Activated T-helper 1 cell treated with anti-CD3 and anti-CD28 coated beads, Interleukin-12 subunit alpha, Interleukin-12 subunit beta, Interleukin-2, Interleukin-4 antibody, amounts not matched to agents 30 ng/mL and 10 ng/mL and 1 ng/mL, durations not matched to agents 14 hours and 24 hours and 36 hours (primary cell): ENCODE measurements around the gene RIC1. TPM values are rescaled to one million over a fixed set of nuclear protein-coding genes. Genes with fewer than 3 reads are reported as not detected.
"Not testable (repeated sequence)": the region's sequence is repeated elsewhere in the genome, so short reads cannot be mapped to it uniquely, and the experiment has no call there.

ENCODE experiments used
- DNase-seq: peaks from one replicate; pipeline ENCODE4 v3.0.0; 2021; ENCODE audit warnings: low spot score
- H3K27ac Mint-ChIP-seq: one replicate; pipeline ENCODE4 v1.8.0; 2021; ENCODE audit warnings: mild to moderate bottlenecking, mixed read lengths
- H3K27me3 Mint-ChIP-seq: one replicate; pipeline ENCODE4 v1.8.0; 2022; ENCODE audit warnings: mild to moderate bottlenecking, moderate library complexity, mixed read lengths; ENCODE audit not compliant: insufficient read depth
- H3K36me3 Mint-ChIP-seq: one replicate; pipeline ENCODE4 v1.8.0; 2021; ENCODE audit warnings: low read depth, mixed read lengths
- H3K4me1 Mint-ChIP-seq: one replicate; pipeline ENCODE4 v1.8.0; 2021; ENCODE audit warnings: low read depth, mixed read lengths
- H3K4me3 Mint-ChIP-seq: one replicate; pipeline ENCODE4 v1.8.0; 2021; ENCODE audit warnings: mild to moderate bottlenecking, moderate library complexity, mixed read lengths
- H3K9me3 Mint-ChIP-seq: one replicate; pipeline ENCODE4 v1.8.0; 2021; ENCODE audit warnings: mixed read lengths
- intact Hi-C: fragments of 100-400 bp; cut with micrococcal nuclease; formaldehyde crosslinking; loops from one replicate; pipeline ENCODE4 v1.15.1; 2024
- total RNA-seq: library from RNA; stranded (reverse); gene quantifications from 2 replicates; pipeline ENCODE4 v1.2.3, GENCODE V29; 2022

The RIC1 gene
- total RNA-seq, 1 donor from 2014 or later, result 20.9 TPM

DNA sequence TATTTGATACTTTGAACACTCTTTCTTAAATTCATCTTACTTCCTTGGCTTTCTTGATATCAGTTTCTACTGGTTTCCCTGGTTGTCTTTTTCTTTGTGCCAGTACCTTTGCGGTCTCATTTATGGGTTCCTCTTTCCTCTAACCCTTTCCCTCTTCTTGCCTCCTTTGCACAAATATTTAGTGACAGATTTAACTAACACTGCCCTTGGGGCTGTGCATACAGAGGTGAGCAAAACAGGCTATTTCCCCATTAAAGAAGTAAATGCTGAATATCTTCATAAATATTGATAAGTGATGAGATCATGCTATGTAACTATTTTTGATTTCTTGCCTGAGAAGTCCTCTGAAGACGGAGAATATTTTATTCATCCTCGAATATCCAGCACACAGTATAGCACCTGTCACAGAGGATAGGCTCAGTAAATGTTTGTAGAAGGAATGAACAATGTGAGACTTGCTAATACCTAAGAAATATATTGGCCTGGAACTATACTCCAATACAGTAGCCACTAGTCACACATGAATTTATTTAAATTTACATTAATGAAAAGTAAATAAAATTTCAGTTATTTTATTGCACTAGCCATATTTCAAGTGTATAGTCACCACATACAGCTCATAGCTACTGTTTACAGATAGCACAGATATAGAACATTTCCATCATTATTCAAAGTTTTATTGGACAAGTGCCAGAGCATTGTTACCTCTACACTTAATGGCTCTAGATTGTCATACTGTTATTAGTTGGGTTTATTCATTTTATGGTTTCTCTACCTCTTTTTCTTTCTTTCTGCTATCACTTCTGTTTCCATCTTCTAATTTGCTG lies 90.4 kb downstream of the RIC1 start:
- peaks cover 51% of the 10 kb centered on the region for H3K36me3 Mint-ChIP-seq

DNA sequence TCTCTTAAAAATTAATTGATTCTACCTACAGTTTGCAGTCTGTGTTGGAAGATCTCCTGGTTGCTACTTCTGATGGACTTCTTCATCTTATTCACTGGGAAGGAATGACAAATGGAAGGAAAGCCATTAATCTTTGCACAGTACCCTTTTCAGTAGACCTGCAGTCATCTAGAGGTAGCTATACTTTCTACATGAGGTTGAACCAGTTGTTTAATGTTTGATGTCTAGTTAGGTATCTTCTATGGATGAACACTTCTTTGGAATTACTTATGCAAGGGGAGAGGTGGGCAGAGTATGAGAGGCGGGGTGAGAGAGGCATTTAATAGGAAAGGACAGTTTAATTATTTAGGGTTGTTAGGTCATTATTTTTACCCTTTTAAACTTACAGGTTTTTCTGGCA lies 91.2 kb downstream of the RIC1 start:
- peaks cover 4% of the 10 kb centered on the region for H3K4me1 Mint-ChIP-seq
- H3K27ac Mint-ChIP-seq, result no peak overlapping the region
- intact Hi-C loops, result no loop called here
- no peak overlapping the region for H3K4me3 Mint-ChIP-seq
- no peaks in the 10 kb centered on the region for H3K27me3 Mint-ChIP-seq
- peaks cover 55% of the 10 kb centered on the region for H3K36me3 Mint-ChIP-seq
- no peak for DNase-seq
- peaks cover 5% of the 10 kb centered on the region for H3K9me3 Mint-ChIP-seq

More for the DNA sequence above, 90.4 kb downstream of the RIC1 start:
- Mint-ChIP-seq H3K27me3 (no peaks in the 10 kb centered on the region), H3K27ac (no peak overlapping the region), H3K4me1 (peaks cover 4% of the 10 kb centered on the region), H3K9me3 (peaks cover 5% of the 10 kb centered on the region), H3K4me3 (no peak overlapping the region)
- intact Hi-C loops, result no loop called here
- no peak for DNase-seq

DNA sequence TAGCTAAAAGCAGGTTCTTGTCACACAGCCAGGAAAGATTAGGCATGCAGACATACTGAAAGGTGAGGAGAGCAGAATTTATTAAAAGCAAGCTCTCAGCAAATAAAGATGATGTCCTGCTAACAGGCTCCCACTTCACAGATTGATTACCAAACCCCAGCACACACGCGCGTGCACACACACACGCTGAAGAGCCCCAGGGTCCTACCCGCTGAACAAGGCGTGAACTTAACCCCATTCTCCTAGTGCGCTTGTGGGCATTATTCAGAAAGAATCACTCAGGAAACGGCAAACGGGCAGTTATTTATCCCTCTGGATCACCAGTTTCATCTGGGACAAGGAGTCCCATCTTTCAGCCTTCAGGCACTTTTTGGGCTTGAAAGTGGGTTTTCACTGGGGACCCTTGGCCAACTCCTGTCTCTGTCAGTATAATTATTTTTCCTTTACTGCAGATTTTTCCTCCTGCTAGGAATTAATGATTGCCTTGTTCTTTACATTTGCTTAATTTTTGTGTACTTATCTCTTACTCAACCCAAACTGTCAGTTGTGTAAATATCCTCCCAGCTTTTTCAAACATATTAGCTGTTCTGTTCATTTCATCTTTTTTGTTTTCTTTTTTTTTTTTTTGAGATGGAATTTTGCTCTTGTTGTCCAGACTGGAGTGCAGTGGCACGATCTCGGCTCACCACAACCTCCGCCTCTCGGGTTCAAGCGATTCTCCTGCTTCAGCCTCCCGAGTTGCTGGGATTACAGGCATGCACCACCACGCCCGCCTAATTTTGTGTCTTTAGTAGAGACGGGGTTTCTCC lies 92.6 kb downstream of the RIC1 start:
- Mint-ChIP-seq H3K4me1 (peaks cover 4% of the 10 kb centered on the region), H3K27ac (no peak overlapping the region), H3K36me3 (peaks cover 56% of the 10 kb centered on the region), H3K4me3 (no peak overlapping the region), H3K27me3 (no peaks in the 10 kb centered on the region), H3K9me3 (peaks cover 5% of the 10 kb centered on the region)
- intact Hi-C loops, result no loop called here
- no peak for DNase-seq

DNA sequence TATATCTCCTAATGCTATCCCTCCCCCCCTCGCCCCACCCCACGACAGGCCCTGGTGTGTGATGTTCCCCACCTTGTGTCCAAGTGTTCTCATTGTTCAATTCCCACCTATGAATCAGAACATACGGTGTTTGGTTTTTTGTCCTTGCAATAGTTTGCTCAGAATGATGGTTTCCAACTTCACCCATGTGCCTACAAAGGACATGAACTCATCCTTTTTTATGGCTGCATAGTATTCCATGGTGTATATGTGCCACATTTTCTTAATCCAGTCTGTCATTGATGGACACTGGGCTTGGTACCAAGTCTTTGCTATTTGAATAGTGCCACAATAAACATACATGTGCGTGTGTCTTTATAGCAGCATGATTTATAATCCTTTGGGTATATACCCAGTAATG lies 93.8 kb downstream of the RIC1 start:
- H3K4me1 Mint-ChIP-seq, H3K27me3 Mint-ChIP-seq, H3K9me3 Mint-ChIP-seq, H3K4me3 Mint-ChIP-seq, H3K27ac Mint-ChIP-seq, intact Hi-C loops, DNase-seq: not testable (repeated sequence)
- H3K36me3 Mint-ChIP-seq, result peaks cover 57% of the 10 kb centered on the region

DNA sequence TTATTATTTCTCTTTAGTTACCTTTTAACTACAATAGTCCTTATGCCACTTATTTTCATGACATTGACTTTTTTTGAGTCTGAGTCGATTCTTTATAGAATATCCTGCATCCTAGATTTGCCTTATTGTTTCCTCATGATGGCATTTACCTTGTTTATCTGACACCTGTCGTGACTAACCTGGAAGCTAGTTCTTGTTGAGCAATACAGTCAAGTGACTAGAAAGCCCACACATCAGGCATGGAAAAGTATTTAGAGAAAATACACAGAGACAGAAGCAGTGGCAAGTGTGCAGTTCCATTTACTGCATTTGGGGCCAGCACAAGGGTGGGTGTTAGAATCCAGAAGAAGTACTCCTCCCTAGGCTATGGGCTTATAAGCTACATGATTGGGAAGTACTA lies 106.2 kb downstream of the RIC1 start:
- no peaks in the 10 kb centered on the region for H3K4me1 Mint-ChIP-seq
- no peaks in the 10 kb centered on the region for H3K9me3 Mint-ChIP-seq
- H3K27ac Mint-ChIP-seq, result no peak overlapping the region
- H3K36me3 Mint-ChIP-seq, result peaks cover 24% of the 10 kb centered on the region
- no peaks in the 10 kb centered on the region for H3K27me3 Mint-ChIP-seq
- intact Hi-C loops, result no loop called here
- DNase-seq, result no peak
- no peak overlapping the region for H3K4me3 Mint-ChIP-seq

DNA sequence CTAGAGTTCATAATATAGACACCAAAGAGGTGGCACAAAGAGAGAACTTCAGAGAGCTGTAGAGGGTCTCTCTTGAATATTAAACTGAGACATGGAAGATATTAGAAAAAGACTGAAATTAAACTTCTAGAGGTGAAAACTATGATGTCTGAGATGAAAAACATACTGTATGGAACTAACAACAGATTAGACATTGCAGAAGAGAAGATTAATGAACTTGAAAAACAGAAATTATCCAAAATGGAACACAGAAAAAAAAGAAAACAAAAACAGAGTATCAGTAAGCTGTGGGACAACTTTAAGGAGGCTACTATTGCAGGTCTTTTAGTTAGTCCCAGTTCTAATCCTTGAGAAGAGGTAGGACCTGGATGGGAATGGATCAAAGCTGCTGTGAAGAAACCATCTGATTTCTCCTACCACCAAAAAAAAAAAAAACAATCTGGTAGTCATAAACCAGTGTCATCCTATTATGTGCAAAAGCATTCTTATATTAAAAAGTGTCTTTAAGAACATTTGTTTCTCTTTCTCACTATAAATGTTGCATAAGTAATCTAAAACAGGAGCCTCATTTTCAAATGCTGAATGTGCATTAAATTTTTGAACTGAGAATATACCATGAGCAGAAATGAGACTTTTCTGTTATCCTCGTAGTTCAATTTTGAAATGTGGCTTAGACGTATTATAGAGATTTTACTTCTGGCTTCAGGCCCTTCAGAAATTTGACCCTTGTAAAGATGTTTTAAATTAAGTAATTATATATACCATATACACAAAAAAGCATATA lies 107.8 kb downstream of the RIC1 start:
- H3K36me3 Mint-ChIP-seq, result peaks cover 24% of the 10 kb centered on the region
- intact Hi-C loops, result no loop called here

DNA sequence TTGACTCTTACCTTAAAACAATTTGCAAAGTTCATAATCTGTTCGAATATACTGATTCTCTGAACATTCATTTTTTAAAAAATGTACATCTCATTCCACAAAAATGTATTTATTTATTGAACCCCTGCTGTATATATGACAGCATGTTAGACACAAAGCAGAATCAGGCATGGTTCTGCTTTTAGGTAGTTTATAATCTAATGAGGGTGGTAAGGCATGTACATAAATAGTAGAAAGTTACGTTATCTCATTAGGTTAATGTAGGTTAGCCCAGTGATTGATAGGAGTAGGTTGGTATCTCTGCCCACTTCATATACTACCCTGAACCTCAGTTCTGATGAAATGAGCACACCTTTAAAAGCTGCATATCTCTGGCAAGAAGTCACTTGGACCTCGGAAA lies 114.2 kb downstream of the RIC1 start:
- Mint-ChIP-seq H3K27ac (no peak overlapping the region), H3K27me3 (no peaks in the 10 kb centered on the region), H3K4me1 (no peaks in the 10 kb centered on the region), H3K9me3 (no peaks in the 10 kb centered on the region), H3K4me3 (no peak overlapping the region), H3K36me3 (peaks cover 32% of the 10 kb centered on the region)
- DNase-seq, result no peak
- intact Hi-C loops, result no loop called here

More for the DNA sequence above, 107.8 kb downstream of the RIC1 start:
- no peak for DNase-seq
- H3K27ac Mint-ChIP-seq, result no peak overlapping the region
- H3K4me3 Mint-ChIP-seq, result no peak overlapping the region
- no peaks in the 10 kb centered on the region for H3K9me3 Mint-ChIP-seq
- no peaks in the 10 kb centered on the region for H3K27me3 Mint-ChIP-seq
- no peaks in the 10 kb centered on the region for H3K4me1 Mint-ChIP-seq

DNA sequence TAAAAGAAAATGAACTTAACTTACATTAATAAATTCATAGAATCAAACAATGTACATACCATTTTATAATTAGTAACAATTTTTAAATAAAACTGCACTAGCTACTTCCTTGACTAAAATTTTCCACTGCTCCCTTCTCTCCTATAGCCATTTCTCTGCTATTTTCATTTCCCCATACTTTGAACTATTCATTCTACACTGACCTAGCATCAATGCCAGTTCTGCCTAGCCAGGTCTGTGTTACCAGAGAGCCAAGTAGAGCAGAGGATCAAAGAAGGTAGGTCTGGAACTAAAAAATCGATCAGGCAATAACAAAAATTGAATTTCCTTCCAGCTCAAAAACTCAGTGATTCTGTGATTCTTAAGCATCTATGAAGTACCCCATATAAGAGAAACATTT lies 119.5 kb downstream of the RIC1 start:
- no peaks in the 10 kb centered on the region for H3K27me3 Mint-ChIP-seq
- H3K4me1 Mint-ChIP-seq, result peaks cover 9% of the 10 kb centered on the region
- DNase-seq, result no peak
- intact Hi-C loops, result no loop called here
- no peak overlapping the region for H3K4me3 Mint-ChIP-seq
- no peak overlapping the region for H3K27ac Mint-ChIP-seq
- H3K36me3 Mint-ChIP-seq, result peaks cover 32% of the 10 kb centered on the region
- H3K9me3 Mint-ChIP-seq, result no peaks in the 10 kb centered on the region

DNA sequence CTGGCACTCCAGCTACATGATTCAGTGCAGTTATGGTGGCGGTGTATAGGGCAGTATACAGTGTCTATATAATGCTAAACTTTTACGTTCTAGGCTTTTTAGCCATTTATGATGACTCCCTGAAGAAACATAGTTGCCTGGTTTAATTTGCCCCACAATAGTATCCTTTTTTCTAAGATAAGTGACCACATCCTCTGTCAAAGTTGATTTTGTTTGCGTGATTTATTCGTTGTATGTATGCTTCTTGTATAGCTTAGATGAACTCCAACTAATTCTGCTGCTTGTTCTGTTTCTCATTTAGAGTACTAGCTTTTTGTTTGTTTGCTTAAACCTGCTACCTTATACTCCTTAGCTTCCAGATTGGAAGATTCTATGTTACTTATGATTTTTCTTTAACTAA lies 120.4 kb downstream of the RIC1 start:
- Mint-ChIP-seq H3K27me3 (no peaks in the 10 kb centered on the region), H3K27ac (no peak overlapping the region), H3K9me3 (no peaks in the 10 kb centered on the region), H3K4me3 (no peak overlapping the region), H3K36me3 (peaks cover 27% of the 10 kb centered on the region), H3K4me1 (peaks cover 9% of the 10 kb centered on the region)
- intact Hi-C loops, result no loop called here
- no peak for DNase-seq

DNA sequence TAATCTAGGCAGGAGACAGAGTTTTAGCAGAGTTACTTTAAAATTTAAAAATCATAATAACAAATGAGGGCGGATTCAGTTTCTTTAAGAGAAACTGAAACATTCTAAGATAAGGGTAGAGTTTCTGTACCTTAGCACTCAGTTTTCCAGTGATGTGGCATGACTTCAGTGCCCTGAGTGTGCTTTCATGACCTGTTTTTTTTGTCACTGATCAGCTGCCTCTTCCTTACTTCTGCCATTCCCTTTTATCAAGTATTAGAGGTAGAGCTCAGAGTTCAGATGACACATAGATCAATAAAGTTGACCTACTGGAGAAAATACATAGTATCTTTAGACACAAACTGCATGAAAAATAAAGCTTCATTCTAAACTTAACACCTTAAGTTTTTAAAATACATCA lies 121.7 kb downstream of the RIC1 start:
- H3K27ac Mint-ChIP-seq, result no peak overlapping the region
- peaks cover 9% of the 10 kb centered on the region for H3K4me1 Mint-ChIP-seq
- DNase-seq, result no peak
- no peaks in the 10 kb centered on the region for H3K27me3 Mint-ChIP-seq
- H3K9me3 Mint-ChIP-seq, result no peaks in the 10 kb centered on the region
- H3K4me3 Mint-ChIP-seq, result no peak overlapping the region
- intact Hi-C loops, result no loop called here
- H3K36me3 Mint-ChIP-seq, result peaks cover 23% of the 10 kb centered on the region

DNA sequence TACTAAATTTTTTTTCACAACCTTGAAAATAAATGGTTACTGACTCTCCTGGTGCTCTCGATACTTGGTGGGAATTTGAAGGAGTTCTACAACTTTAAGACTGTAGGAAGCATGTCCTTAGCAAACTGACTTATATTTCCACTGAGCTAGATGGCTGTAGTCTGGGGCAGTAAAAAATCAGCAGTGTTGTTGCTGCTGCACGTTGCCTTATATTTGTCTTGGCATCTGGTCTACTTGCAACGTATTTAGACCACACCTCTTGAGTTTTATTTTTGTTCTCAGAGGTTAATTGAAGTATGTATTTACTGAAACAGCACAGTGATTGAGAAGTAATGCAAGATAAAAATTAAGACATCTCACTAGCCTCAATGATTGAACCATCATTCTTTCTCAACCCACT lies 127.7 kb downstream of the RIC1 start:
- Mint-ChIP-seq H3K36me3 (peaks cover 36% of the 10 kb centered on the region), H3K27ac (no peak overlapping the region)

DNA sequence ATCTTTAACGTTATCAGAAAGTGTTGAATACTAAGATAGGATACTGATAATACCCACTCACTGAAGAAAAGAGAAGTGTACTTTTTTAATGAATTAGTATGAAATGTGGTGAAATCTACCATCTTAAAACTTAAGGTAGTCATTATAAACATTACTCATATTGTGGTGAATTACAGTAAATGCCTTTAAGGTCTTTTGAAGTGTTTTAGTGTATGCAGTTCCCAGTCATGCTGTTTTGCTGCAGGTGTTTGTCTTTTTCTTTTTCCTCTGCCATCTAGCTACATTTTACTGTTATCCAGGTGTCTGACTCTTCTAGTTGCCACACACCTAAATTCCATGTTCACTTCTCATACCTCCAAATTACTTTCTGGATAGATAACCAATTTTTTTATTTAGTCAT lies 131.4 kb downstream of the RIC1 start:
- Mint-ChIP-seq H3K36me3 (peaks cover 55% of the 10 kb centered on the region), H3K27ac (no peak overlapping the region), H3K4me3 (no peak overlapping the region)

More for the DNA sequence above, 127.7 kb downstream of the RIC1 start:
- H3K4me3 Mint-ChIP-seq, result no peak overlapping the region
- H3K4me1 Mint-ChIP-seq, result peaks cover 13% of the 10 kb centered on the region
- H3K9me3 Mint-ChIP-seq, result no peaks in the 10 kb centered on the region
- no peak for DNase-seq
- intact Hi-C loops, result no loop called here
- no peaks in the 10 kb centered on the region for H3K27me3 Mint-ChIP-seq

More for the DNA sequence above, 131.4 kb downstream of the RIC1 start:
- H3K27me3 Mint-ChIP-seq, result no peaks in the 10 kb centered on the region
- intact Hi-C loops, result loop anchor here (10.0 kb wide), 1 partner anchor 306 kb away; the partner anchor contains the start of gene CD274
- peaks cover 39% of the 10 kb centered on the region for H3K4me1 Mint-ChIP-seq
- H3K9me3 Mint-ChIP-seq, result no peaks in the 10 kb centered on the region
- DNase-seq, result no peak
